OCI-LY7 (cell line): ENCODE measurements around the gene LRRC36.

ENCODE experiments used
- CTCF ChIP-seq: fragments of 200-600 bp; sonication (generic); conservative IDR thresholded peaks from 2 replicates; pipeline ENCODE4 v1.5.1; 2014; ENCODE audit warnings: mild to moderate bottlenecking, antibody characterized with exemption, low read length, moderate library complexity, mixed read lengths
- EZH2phosphoT487 ChIP-seq: fragments of 200-600 bp; sonication (generic); IDR thresholded peaks from 2 replicates; pipeline ENCODE4 v1.6.1; 2018; ENCODE audit warnings: low read depth, borderline replicate concordance, mild to moderate bottlenecking, mixed run types, antibody characterized with exemption, low read length, moderate library complexity, mixed read lengths

GRCh38 chr16:67411339-67411738 is 84.7 kb downstream of the LRRC36 start:
- no peak for TF ChIP-seq CTCF
- no peak for TF ChIP-seq EZH2phosphoT487
